BJ (cell line): Measurements from ENCODE around the gene ZEB1. TPM values are rescaled to one million over a fixed set of nuclear protein-coding genes. Genes with fewer than 3 reads are reported as not detected.

Experiments used
- CTCF ChIA-PET: fragments of 350-600 bp; formaldehyde crosslinking; extraction: SDS; loops from one replicate; lab custom pipeline; 2021; ENCODE audit warnings: antibody characterized with exemption, inconsistent platforms; lab: Yijun Ruan, JAX
- POLR2A ChIA-PET: fragments of 300-600 bp; sonication (Branson Sonifier 250); formaldehyde crosslinking; extraction: SDS; loops from one replicate; lab custom pipeline; 2021; ENCODE audit warnings: antibody characterized with exemption; lab: Charles Lee
- DNase-seq: peaks from one replicate; pipeline ENCODE4 v3.0.0-alpha.2; 2011; ENCODE audit warnings: low read depth
- H3K27me3 ChIP-seq: 2 replicates; pipeline ENCODE4 v1.6.0; 2011; ENCODE audit warnings: low read length; ENCODE audit not compliant: control insufficient read depth, insufficient read depth
- H3K36me3 ChIP-seq: 2 replicates; pipeline ENCODE4 v1.5.1; 2011; ENCODE audit warnings: low read length; ENCODE audit not compliant: control insufficient read depth, insufficient read depth
- H3K4me3 ChIP-seq: 2 replicates; pipeline ENCODE4 v1.5.1; 2011; ENCODE audit warnings: low read depth, mild to moderate bottlenecking, control low read depth, low read length
- polyA plus RNA-seq: library from polyadenylated mRNA; depleted of rRNA; stranded (reverse); fragments of >200 nt; gene quantifications from 2 replicates; pipeline ENCODE4 v1.2.3, GENCODE V29; 2011
- TF ChIP-seq, protein P1 (sequence below): IDR thresholded peaks from 2 replicates; pipeline ENCODE4 v1.5.1; 2011; ENCODE audit warnings: low read depth, mild to moderate bottlenecking, control low read depth, inconsistent platforms, low read length, moderate library complexity; ENCODE audit not compliant: insufficient read depth

Gene ZEB1
- polyA plus RNA-seq, 1 experiment, result 22.3 TPM

DNA sequence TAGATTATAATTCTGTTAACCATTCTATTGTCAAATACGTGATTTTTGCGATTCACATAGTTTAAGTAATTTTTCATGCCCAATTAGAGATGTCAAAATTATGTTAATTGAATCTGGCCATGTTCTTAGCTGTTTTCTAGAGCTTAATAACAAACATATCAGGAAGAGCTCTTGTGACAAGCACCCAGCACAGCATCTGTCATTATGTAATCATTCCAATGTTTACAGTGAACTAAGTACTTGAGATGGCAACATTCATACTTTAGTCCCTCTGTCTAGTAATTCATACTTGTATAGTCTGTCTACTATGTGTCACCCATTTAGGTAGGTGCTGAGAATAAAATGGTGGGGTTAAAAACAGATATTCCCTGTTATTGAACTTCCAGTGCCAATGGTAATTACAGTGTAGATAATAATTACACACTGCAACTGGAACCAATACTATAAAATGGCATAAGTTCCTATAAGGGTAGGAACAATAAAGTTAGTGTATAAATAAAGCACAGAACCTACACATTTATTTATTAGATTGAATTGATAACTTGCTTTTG, 55.2 kb downstream of the ZEB1 start:
- no peak for DNase-seq
- ChIA-PET POLR2A (no interaction called here), CTCF (interaction anchor here (0.9 to 1.0 kb wide), 2 partner anchors 19 to 40 kb away, joined by 4 read pairs; no protein-coding TSS in a partner anchor)
- Histone ChIP-seq H3K4me3 (no peak overlapping the region), H3K36me3 (no peaks in the 10 kb centered on the region), H3K27me3 (no peaks in the 10 kb centered on the region)
- TF ChIP-seq, protein P1, sequence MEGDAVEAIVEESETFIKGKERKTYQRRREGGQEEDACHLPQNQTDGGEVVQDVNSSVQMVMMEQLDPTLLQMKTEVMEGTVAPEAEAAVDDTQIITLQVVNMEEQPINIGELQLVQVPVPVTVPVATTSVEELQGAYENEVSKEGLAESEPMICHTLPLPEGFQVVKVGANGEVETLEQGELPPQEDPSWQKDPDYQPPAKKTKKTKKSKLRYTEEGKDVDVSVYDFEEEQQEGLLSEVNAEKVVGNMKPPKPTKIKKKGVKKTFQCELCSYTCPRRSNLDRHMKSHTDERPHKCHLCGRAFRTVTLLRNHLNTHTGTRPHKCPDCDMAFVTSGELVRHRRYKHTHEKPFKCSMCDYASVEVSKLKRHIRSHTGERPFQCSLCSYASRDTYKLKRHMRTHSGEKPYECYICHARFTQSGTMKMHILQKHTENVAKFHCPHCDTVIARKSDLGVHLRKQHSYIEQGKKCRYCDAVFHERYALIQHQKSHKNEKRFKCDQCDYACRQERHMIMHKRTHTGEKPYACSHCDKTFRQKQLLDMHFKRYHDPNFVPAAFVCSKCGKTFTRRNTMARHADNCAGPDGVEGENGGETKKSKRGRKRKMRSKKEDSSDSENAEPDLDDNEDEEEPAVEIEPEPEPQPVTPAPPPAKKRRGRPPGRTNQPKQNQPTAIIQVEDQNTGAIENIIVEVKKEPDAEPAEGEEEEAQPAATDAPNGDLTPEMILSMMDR, result no peak

DNA sequence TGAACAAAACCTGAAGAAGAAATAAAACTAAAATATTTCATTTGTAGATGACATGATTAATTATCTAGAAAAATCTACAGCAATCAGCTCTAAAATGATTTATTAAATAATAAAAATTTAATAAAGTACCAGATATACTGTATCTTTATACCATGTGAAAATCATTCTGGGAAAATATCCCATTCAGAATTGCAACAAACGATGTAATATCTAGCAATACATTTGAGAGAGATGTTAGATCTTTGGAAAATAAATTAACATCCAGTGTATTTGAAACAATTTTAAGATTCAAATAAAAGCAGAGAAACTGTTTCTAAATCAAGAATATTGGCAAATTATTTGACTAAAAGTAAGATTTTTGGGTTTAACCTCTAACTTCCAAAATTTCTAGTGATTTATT, 62.2 kb downstream of the ZEB1 start:
- TF ChIP-seq, protein P1, result no peak
- Histone ChIP-seq H3K36me3 (no peaks in the 10 kb centered on the region), H3K4me3 (no peak overlapping the region), H3K27me3 (no peaks in the 10 kb centered on the region)
- ChIA-PET POLR2A (no interaction called here), CTCF (no interaction called here)
- DNase-seq, result no peak

DNA sequence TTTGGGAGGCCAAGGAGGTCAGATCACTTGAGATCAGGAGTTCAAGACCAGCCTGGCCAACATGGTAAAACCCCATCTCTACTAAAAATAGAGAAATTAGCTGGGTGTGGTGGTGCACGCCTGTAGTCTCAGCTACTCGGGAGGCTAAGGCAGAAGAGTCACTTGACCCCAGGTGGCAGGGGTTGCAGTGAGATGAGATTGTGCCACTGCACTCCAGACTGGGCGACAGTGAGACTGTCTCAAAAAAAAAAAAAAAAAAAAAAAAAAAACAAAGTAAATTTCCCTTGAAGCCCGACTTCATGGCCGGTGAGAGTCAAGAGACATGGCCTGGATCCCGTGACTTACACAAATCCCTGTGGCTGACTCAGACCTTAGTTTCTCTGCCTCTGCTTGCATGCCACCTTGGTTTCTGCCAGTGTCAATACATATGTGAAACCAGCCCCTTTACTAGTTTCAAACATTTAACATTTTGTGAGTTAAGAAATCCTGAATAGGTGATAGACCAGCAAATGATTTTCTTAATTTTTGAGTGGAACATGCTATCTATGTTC, 62.8 kb downstream of the ZEB1 start:
- TF ChIP-seq, protein P1, result no peak
- no peak for DNase-seq
- ChIA-PET POLR2A (no interaction called here), CTCF (no interaction called here)
- H3K4me3 ChIP-seq, result no peak overlapping the region
- H3K36me3 ChIP-seq, result no peaks in the 10 kb centered on the region
- no peaks in the 10 kb centered on the region for H3K27me3 ChIP-seq

DNA sequence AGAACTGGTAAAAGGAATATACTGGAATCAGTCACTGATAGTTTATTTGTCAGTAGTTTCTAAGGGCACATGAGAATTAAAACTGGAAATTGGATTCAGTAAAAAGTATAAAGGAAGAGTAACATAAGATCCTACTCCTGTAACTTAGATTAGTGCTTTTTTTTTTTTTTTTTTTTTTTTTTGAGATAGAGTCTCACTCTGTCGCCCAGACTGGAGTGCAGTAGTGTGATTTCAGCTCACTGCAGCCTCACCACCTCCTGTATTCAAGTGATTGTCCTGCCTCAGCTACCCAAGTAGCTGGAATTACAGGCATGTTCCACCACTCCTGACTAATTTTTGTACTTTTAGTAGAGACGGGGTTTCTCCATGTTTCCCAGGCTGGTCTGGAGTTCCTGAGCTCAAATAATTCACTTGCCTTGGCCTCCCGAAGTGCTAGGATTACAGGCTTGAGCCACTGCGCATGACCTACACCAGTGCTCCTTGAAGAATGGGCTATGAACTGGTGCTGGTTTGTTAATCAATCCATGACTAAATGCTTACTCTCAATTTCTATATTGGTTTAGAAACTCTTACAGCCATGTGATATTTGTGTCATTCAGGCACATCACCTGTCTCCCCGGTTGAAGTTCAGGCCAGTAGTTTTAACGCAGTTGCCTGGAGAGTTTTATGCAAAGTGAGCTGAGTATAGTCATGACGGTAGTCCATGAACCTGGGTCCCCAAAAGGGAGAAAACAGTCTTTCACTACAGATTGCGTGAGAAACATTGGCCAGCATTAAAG, 65.0 kb downstream of the ZEB1 start:
- Histone ChIP-seq H3K4me3 (no peak overlapping the region), H3K27me3 (no peaks in the 10 kb centered on the region), H3K36me3 (peaks cover 3% of the 10 kb centered on the region)
- ChIA-PET POLR2A (no interaction called here), CTCF (interaction anchor here (0.6 kb wide), 1 partner anchor 777 kb away, joined by 3 read pairs; no protein-coding TSS in a partner anchor)
- TF ChIP-seq, protein P1, result no peak
- DNase-seq, result no peak

DNA sequence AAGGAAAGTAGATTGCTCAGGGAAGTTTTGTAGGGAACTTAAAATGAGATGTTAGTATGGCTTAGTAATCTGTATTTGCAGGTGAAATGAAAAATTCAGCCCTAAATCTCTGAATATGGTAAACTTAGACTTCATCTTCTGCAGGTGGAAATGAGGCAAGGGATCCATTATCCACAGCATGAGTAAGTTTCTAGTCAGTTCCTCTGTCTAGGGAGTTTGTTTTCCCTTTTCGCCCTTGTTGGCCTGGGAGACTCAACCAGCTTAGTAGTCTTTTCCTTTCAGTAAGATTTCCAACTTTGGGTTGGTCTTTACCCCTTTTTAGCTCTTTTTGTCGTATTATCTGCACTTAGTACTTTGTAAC, 65.6 kb downstream of the ZEB1 start:
- no peak for DNase-seq
- POLR2A ChIA-PET, result no interaction called here
- CTCF ChIA-PET, result no interaction called here
- TF ChIP-seq, protein P1, result no peak
- Histone ChIP-seq H3K36me3 (peaks cover 3% of the 10 kb centered on the region), H3K4me3 (no peak overlapping the region), H3K27me3 (no peaks in the 10 kb centered on the region)
